ENCODE results near the gene NDUFS6.
"Not testable (repeated sequence)": the region's sequence is repeated elsewhere in the genome, so short reads cannot be mapped to it uniquely, and the experiment has no call there.

Gene NDUFS6

GRCh38 chr5:1799110-1799601 is 2.1 kb upstream of the NDUFS6 start:
- peak; percentile 12 for DNase-seq

GRCh38 chr5:1799602-1800471 is 1.4 kb upstream of the NDUFS6 start, which contains the start of gene MRPL36:
Gene MRPL36, minus strand, starts transcription at chr5:1799837. Its CDS starts 902 bp downstream, at chr5:1798935.
- peak; percentile 91 for DNase-seq

DNA sequence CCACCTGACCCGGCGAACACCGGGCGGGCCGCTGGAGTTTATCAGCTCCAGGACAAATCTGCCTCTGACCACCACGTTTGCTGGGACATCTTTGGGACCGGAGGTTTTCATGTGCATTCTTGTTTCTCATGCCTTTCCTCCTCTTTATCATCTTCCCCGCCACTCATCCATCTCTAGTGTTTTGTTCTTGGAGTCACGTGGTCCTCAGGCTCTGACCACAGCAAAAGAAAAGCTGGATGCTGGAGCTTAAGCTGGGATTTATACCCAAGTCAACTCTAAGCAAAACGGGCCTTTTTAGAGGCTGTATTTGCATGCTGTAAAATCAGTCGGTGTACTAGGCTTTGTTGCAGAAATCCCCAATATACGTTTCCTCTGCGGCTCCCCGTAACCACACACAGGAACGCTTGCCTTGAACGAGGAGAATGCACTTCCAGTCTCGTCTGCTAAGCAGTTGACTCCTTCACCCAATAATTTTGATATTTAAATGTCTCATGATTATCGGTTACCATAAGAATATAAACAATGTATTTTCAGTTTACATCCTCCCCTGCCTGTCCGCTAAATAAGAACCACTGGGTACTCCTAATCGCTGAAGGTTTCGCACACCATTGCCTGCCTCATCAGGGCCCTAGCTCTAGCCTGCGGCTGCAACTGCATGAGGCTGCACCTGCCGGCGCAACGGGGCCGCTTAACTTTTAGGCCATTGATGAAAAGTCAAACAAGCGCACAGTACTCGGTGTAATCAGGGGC is 560 bp upstream of the NDUFS6 start:
- DNase-seq = peak; percentile 60

DNA sequence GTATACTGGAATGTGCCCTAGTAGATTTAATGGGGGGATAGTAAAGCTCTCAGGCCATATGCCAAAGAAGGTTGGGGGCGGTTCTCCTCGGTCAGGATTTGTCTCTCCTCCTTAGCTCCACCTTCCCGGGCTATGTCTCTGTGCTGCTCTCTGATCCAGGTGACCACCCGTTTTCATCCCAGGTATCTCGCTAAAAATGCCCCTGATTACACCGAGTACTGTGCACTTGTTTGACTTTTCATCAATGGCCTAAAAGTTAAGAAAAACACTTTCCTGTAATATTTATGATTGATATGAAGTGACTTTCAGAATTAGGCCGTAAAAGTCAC is 724 bp downstream of the NDUFS6 start:
- DNase-seq = no peak

DNA sequence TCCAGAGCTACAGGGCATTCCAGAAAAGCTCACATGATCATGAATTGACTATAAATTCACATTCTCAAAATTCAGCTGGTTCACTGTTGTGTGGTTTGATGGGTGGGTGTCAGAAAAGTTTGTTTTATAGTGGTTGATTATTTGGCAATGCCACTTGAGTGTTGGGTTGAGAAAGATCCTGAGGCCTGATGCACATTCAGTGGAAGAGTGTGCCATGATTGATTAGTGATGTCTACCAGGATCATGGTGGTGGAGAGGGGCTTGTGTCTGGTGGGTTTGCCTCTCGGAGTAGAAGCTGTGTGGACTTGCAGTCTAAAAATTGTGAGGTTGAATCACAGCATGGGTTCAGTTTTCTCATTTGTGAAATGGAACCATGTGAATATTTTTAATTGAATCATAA is 2.0 kb downstream of the NDUFS6 start:
- no peak for DNase-seq

DNA sequence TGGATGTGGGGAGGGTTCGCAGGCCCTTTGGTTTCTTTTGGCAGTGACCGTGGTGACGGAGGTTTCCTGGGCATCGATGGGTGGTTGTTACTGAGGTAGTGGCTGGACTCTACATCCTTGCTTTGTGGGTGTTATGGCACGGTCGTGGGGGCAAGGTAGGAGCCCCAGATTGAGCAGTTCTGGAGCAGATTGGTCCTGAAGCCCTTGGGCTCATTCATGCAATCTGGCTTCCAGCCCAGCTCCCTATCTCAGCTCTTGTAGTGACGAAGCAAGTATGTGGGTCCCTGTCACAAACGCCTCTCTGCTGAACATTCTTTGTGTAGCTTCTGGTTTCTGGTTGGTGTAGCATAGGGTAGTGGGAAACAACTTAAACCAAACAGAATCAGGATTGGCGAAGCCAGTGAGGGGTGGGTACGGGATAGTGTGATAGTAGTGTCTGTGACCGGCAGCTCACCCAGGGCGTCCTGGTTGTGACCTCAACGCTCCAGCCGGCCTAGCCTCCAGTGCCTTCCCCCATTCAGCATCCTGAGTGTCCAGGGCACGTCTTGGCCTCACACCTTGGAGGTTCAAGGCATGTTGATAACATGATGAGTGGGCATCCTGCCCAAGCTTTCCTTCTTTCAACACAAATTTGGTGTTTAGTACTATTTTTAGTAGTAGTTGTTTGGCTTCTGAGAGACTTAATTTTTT is 2.9 kb downstream of the NDUFS6 start:
- no peak for DNase-seq

GRCh38 chr5:1805326-1805725 is 4.1 kb downstream of the NDUFS6 start:
- DNase-seq = no peak

GRCh38 chr5:1805736-1806135 is 4.5 kb downstream of the NDUFS6 start:
- no peak for DNase-seq

DNA sequence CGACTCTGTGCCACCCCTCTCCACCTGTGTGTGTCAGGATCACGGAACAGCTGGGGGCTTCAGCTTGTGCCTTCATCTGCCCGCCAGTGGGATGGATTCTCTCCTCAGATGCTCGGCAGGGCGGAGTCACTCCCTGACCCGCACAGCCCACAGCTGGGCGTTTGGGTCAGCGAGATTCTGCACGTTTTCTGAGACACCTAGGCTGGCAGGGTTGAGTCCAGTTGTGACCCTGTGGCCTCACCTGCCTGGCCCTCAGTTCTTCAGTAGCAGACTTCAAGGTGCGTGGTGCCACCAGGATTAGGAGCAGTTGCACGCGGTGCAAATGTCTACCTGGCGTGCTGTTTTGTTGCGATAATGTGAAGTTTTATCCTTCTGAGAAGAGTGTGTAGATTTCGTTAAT is 5.0 kb downstream of the NDUFS6 start:
- no peak for DNase-seq

DNA sequence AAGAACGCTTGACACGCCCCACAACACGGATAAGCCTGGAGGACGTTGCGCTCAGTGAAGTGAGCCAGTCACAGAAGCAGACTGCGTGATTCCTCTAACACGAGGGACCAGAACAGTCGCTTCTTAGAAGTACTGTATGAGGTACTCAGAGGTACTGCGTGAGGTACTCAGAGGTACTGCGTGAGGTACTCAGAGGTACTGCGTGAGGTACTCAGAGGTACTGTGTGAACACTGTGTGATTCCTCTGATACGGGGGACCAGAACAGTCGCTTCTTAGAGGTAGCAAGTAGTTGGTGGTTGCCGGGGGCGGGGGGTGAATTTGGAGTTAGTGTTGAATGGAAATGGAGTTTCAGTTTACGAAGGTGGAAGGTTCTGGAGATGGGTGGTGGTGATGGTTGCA is 5.8 kb downstream of the NDUFS6 start:
- DNase-seq = no peak

GRCh38 chr5:1807451-1808185 is 6.4 kb downstream of the NDUFS6 start:
- DNase-seq = no peak

- no peak for DNase-seq
Measured at GRCh38 chr5:1808439-1808838, 7.2 kb downstream of the NDUFS6 start.

- DNase-seq = no peak
Measured at GRCh38 chr5:1809416-1810035, 8.3 kb downstream of the NDUFS6 start.

GRCh38 chr5:1810581-1811101 is 9.4 kb downstream of the NDUFS6 start:
- no peak for DNase-seq

DNA sequence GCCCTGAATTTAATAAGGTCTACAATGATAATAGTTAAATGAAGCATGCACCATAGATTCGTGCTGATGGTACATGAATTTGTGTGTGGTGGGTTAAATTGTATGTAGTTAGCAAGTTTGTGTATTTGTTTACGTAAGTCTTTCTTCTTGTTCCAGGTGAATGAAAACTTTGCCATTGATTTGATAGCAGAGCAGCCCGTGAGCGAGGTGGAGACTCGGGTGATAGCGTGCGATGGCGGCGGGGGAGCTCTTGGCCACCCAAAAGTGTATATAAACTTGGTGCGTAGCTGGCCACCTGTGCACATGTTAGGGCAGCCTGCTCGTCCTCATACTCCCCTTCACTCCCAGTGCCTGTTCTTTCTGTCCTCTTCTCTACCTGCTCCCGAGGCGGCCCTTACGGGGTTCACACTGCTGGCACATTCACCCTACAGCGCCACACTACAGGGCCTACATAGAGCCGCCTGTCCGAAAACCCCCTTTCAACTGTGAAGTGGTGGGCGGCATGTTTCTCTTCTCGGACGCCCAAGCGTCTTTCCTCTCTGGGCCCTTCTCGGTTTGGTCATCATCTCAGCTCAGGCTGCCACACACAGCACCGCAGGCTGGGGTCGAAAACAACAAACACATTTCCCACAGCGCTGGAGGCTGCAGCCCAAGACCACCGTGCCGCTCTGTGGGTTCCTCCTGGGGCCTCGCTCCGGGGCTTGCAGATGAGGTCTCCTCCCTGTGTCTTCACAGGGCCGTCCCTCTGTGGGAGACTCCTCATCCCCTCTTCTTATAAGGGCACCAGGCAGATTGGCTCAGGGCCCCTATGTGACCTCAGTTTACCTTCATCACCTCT is 13.2 kb downstream of the NDUFS6 start:
- no peak for DNase-seq

- no peak for DNase-seq
Measured at GRCh38 chr5:1815071-1815786, 14.0 kb downstream of the NDUFS6 start.

DNA sequence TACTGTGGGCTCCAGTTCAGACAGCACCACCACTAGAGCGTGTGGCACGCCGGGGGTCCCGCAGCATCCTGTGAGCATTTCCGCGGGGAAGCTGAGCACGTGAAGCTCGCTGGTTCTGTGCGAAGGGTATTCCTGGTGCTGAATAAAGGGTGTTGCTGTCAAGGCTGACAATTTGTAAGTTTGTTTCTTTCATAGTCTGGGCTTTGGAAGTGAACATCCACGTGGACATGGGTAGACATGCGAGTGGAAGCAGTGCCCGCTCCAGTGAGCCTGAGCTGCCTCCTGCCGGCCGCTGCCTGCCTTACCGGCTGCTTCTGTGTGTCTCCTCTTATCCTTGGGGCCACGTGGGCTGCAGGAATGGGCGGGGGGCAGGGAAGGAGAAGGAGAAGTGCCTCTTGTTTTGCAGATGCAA is 14.7 kb downstream of the NDUFS6 start:
- no peak for DNase-seq

DNA sequence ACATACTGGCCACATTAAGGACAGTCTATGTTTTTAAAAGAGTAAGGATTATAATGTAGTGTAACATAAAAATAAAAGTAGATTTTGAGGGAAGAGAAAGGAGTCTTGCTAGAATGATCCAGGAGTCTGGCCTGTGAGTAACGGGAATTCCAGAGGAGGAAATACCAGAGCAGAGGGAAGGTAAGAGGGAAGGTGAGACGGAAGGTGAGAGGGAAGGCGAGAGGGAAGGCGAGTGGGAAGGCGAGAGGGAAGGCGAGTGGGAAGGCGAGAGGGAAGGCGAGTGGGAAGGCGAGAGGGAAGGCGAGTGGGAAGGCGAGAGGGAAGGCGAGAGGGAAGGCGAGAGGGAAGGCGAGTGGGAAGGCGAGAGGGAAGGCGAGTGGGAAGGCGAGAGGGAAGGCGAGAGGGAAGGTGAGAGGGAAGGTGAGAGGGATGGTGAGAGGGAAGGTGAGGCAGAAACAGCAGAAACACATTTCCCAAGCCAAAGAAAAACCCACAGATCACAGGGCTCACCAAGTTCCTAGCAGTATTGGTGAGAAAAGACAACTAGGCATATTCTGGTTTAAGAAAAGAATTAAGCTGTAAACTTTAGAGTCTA is 15.4 kb downstream of the NDUFS6 start:
- not testable (repeated sequence) for DNase-seq

DNA sequence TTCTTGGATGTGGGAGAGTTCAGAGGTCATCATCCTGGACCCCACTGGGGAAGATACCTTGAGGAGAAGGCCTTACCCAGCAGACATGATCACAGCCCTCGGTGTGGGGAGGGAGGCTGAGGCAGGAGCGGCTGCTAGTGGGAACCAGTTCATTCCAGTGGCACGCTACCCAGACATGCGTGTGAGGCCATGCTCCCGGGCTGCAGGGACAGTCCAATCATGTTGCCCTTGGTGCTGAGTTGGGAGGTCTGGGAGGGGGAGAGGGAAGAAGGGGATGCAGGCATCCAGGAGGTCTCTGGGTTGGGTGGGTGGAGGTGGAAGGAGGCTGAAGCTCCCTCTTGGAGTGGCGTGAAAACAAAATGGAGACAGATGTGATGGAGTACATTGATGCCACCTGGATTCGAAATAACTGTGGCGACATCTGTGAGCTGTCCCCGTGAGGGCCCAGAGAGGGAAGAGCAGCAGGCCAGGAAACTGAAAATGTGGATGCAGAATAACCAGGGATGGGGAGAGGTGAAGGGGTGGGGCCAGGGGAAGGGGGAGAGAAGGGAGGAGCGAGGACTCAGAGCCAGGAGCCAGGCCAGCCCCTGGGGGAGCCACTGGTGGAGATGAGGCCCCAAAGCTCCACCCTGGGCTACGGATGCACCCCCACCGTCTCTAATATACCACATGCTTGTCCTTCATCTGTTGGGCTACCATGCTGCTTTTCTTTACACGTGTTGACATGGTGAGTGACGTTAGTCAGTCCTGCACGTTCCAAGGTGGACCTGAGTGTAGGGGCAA is 16.2 kb downstream of the NDUFS6 start:
- DNase-seq = no peak

Measured in CD4-positive, alpha-beta T cell treated with Interleukin-10 for 1 hour (primary cell).